ENCODE results near the gene ZFYVE21. TPM values are rescaled to one million over a fixed set of nuclear protein-coding genes. Genes with fewer than 3 reads are reported as not detected.

Gene ZFYVE21
- total RNA-seq, 1 experiment from 2014 or later = 47.2 TPM

DNA sequence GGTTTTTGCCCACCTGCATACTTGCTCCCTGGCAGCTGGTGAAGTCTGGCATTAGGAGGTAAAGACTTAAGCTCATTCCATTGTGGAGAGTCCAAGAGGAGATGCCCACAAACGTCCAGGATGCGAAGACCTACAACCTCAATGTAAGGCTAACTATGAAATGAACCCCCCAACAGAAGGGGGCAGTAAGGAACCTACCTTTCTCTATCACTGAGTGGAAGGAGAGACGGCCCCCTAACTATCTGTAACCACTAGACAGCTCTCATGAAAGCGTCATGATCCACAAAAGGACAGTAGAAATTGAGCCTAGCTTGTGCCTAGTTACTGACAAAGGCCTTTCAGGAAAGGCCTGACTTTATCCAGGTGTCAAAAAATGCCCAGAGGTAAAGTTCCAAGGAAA, 55.3 kb downstream of the ZFYVE21 start:
- ATAC-seq (no peak), DNase-seq (peak; percentile 20)
- H3K9ac ChIP-seq (ENCODE audit: low read length) = no peak overlapping the region
- no peaks in the 10 kb centered on the region for H3K27me3 ChIP-seq (ENCODE audit: low read length)
- no peaks in the 10 kb centered on the region for H3K9me3 ChIP-seq (ENCODE audit: low read length)
- H4K20me1 ChIP-seq (ENCODE audit: low read length) = no peaks in the 10 kb centered on the region
- no peak overlapping the region for H3K27ac ChIP-seq (ENCODE audit: low read length)
- H3F3A ChIP-seq (ENCODE audit: low read length, unreplicated experiment) = no peaks in the 10 kb centered on the region
- no peaks in the 10 kb centered on the region for H3K9me2 ChIP-seq (replicated peaks; ENCODE audit: low read length)
- H3K4me3 ChIP-seq (ENCODE audit: low read length) = no peak overlapping the region
- no peak overlapping the region for H3K4me2 ChIP-seq (ENCODE audit: low read length)
- peaks cover 3% of the 10 kb centered on the region; the same call in 1 of the 2 replicates for H3K36me3 ChIP-seq (ENCODE audit: low read depth, low read length)
- no TSS peak for BruUV-seq (replicated peaks)
- TF ChIP-seq EZH2 (IDR thresholded peaks at IDR 0.05; ENCODE audit: low read length, unreplicated experiment) (no peak), EZH2phosphoT487 (IDR thresholded peaks at IDR 0.05; ENCODE audit: borderline replicate concordance, low read length) (no peak)
- TF ChIP-seq, protein P1, sequence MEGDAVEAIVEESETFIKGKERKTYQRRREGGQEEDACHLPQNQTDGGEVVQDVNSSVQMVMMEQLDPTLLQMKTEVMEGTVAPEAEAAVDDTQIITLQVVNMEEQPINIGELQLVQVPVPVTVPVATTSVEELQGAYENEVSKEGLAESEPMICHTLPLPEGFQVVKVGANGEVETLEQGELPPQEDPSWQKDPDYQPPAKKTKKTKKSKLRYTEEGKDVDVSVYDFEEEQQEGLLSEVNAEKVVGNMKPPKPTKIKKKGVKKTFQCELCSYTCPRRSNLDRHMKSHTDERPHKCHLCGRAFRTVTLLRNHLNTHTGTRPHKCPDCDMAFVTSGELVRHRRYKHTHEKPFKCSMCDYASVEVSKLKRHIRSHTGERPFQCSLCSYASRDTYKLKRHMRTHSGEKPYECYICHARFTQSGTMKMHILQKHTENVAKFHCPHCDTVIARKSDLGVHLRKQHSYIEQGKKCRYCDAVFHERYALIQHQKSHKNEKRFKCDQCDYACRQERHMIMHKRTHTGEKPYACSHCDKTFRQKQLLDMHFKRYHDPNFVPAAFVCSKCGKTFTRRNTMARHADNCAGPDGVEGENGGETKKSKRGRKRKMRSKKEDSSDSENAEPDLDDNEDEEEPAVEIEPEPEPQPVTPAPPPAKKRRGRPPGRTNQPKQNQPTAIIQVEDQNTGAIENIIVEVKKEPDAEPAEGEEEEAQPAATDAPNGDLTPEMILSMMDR (conservative IDR thresholded peaks at IDR 0.05; ENCODE audit: low read depth, low read length) = peak; percentile 37
- H2AFZ ChIP-seq (ENCODE audit: low read length) = no peak overlapping the region
- H3K79me2 ChIP-seq (ENCODE audit: low read length) = no peaks in the 10 kb centered on the region
- no peaks in the 10 kb centered on the region for H3K4me1 ChIP-seq (ENCODE audit: insufficient read depth, low read length)
- intact Hi-C loops (cut with micrococcal nuclease) = no loop called here
- ChIA-PET POLR2A (ENCODE audit: unreplicated experiment) (no interaction called here), CTCF (no interaction called here)

DNA sequence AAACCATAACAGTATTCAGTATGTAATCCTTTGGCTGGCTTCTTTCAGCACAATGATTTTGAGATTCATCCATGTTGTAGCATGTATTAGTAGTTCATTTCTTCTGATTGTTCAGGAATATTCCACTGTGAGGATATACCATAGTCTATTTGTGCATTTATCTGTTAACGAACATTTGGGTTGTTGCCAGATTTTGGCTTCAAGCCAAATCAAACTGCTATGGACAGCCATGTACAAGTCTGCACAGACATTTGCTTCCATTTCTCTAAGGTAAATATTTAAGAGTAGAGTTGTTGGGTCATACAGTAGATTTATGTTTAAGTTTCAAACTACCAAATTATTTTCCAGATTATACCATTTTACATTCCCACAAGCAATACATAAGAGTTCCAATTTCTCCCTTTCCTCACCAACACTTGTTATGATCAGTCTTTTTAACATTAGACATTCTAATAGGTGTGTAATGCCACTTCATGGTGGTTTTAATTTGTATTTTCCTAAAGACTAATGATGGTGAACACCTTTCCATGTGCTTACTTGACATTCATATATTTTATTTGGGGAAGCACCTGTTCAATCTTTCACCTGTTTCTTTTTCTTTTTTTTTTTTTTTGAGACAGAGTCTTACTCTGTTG, 56.6 kb downstream of the ZFYVE21 start:
- POLR2A ChIA-PET (ENCODE audit: unreplicated experiment) = no interaction called here
- TF ChIP-seq EZH2phosphoT487 (IDR thresholded peaks at IDR 0.05; ENCODE audit: borderline replicate concordance, low read length) = no peak
- TF ChIP-seq EZH2 (IDR thresholded peaks at IDR 0.05; ENCODE audit: low read length, unreplicated experiment) = no peak
- TF ChIP-seq, protein P1 (conservative IDR thresholded peaks at IDR 0.05; ENCODE audit: low read depth, low read length) = no peak
- CTCF ChIA-PET = no interaction called here

GRCh38 chr14:103773521-103773920, 57.9 kb downstream of the ZFYVE21 start:
- Histone ChIP-seq H2AFZ (ENCODE audit: low read length) (no peak overlapping the region), H3K9me3 (ENCODE audit: low read length) (no peaks in the 10 kb centered on the region), H3K9ac (ENCODE audit: low read length) (no peak overlapping the region), H3K36me3 (ENCODE audit: low read depth, low read length) (peaks cover 6% of the 10 kb centered on the region; the same call in 1 of the 2 replicates), H3K9me2 (replicated peaks; ENCODE audit: low read length) (no peaks in the 10 kb centered on the region), H3K27ac (ENCODE audit: low read length) (no peak overlapping the region), H3K4me2 (ENCODE audit: low read length) (no peak overlapping the region), H3K27me3 (ENCODE audit: low read length) (no peaks in the 10 kb centered on the region), H3K79me2 (ENCODE audit: low read length) (no peaks in the 10 kb centered on the region), H3K4me3 (ENCODE audit: low read length) (no peak overlapping the region), H3K4me1 (ENCODE audit: insufficient read depth, low read length) (no peaks in the 10 kb centered on the region), H4K20me1 (ENCODE audit: low read length) (no peaks in the 10 kb centered on the region), H3F3A (ENCODE audit: low read length, unreplicated experiment) (no peaks in the 10 kb centered on the region)
- DNase-seq (no peak), ATAC-seq (no peak)
- intact Hi-C loops (cut with micrococcal nuclease) = no loop called here
- TF ChIP-seq EZH2phosphoT487 (IDR thresholded peaks at IDR 0.05; ENCODE audit: borderline replicate concordance, low read length) (no peak), EZH2 (IDR thresholded peaks at IDR 0.05; ENCODE audit: low read length, unreplicated experiment) (no peak)
- TF ChIP-seq, protein P1 (conservative IDR thresholded peaks at IDR 0.05; ENCODE audit: low read depth, low read length) = no peak
- CTCF ChIA-PET = no interaction called here
- BruUV-seq (replicated peaks) = no TSS peak
- POLR2A ChIA-PET (ENCODE audit: unreplicated experiment) = no interaction called here

More for the DNA sequence above, 56.6 kb downstream of the ZFYVE21 start:
- no peaks in the 10 kb centered on the region for H3K9me2 ChIP-seq (replicated peaks; ENCODE audit: low read length)
- H3K36me3 ChIP-seq (ENCODE audit: low read depth, low read length) = peaks cover 3% of the 10 kb centered on the region; the same call in 1 of the 2 replicates
- no peaks in the 10 kb centered on the region for H3K27me3 ChIP-seq (ENCODE audit: low read length)
- ATAC-seq (no peak), DNase-seq (no peak)
- H3F3A ChIP-seq (ENCODE audit: low read length, unreplicated experiment) = no peaks in the 10 kb centered on the region
- BruUV-seq (replicated peaks) = no TSS peak
- H3K79me2 ChIP-seq (ENCODE audit: low read length) = no peaks in the 10 kb centered on the region
- no peaks in the 10 kb centered on the region for H3K9me3 ChIP-seq (ENCODE audit: low read length)
- no peaks in the 10 kb centered on the region for H4K20me1 ChIP-seq (ENCODE audit: low read length)
- H2AFZ ChIP-seq (ENCODE audit: low read length) = no peak overlapping the region
- no peak overlapping the region for H3K27ac ChIP-seq (ENCODE audit: low read length)
- intact Hi-C loops (cut with micrococcal nuclease) = no loop called here
- no peaks in the 10 kb centered on the region for H3K4me1 ChIP-seq (ENCODE audit: insufficient read depth, low read length)
- no peak overlapping the region for H3K4me3 ChIP-seq (ENCODE audit: low read length)
- H3K4me2 ChIP-seq (ENCODE audit: low read length) = no peak overlapping the region
- H3K9ac ChIP-seq (ENCODE audit: low read length) = no peak overlapping the region

Measured in PC-3 (cell line).